G401.6 (cell line): ENCODE results near the gene NTM.

Experiments used
- FAIRE-seq: peaks from 2 replicates; lab custom pipeline; 2012; peaks lifted over from hg19 to GRCh38; lab: Jason Lieb, UNC

Gene NTM

GRCh38 chr11:132222345-132222744 lies 851.9 kb downstream of the NTM start:
- no peak for FAIRE-seq

DNA sequence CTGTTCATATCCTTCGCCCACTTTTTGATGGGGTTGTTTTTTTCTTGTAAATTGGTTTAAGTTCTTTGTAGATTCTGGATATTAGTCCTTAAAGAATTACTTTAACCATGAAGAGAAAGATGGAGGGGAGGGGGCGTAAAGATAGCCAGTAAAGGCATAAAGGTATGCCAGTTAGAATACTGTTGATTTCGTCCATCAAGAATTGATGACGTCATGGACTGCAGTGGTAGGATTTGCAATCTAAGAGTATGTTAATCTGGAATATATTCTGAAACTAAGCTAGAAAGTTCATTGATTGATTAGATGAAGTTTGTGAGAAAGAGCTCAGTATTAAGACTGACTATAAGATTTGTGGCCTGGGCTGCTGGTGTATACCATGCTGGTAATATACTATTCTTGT lies 856.1 kb downstream of the NTM start:
- FAIRE-seq = no peak

- no peak for FAIRE-seq
Measured at GRCh38 chr11:132228746-132229325, 858.4 kb downstream of the NTM start.

GRCh38 chr11:132231656-132232347 lies 861.4 kb downstream of the NTM start:
- FAIRE-seq = no peak

GRCh38 chr11:132234878-132235277 lies 864.5 kb downstream of the NTM start:
- FAIRE-seq = no peak

GRCh38 chr11:132237781-132238180 lies 867.4 kb downstream of the NTM start:
- no peak for FAIRE-seq

DNA sequence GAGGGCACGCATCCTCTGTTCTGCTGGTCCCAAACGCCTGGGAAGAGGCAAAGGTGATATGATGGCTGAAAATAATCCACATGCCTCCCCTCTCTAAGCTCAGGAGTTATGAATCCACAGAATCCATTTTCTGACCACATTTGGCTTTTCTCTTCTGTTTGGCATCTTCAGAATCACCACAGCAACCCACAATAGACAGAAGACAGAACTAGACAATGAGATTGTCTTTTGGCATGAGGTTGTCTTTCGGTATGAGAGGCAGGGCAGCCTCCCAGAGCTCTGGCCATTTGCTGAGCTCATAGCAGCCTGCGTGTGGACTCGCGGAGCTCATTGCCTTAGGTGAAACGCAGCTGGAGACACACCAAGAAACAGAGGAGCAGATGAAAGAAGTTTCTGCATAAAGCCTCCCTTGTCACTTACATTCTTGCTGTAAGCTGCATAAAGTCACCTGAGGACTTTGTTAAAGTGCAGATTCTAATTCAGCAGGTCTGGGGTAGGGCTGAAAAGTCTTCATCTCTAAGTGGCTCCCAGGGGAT lies 868.0 kb downstream of the NTM start:
- no peak for FAIRE-seq

DNA sequence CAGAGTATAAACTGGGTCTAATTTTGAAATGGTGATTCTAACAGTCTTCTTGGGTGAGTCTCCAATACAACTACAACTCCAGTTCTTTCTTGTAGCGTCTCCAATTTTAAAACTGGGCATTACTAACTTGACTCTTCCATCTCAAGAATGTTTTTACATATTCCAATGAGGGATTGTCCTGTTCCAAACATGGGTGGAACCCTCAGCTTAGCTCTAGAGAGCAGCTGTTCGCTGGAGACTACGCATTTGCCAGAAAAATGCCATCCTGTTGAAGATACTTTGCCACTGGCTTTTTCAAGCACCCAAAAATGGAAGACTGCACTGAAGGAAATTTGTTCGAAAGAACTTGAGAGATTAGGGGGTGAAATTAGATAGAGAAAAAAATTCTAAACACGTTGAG lies 870.0 kb downstream of the NTM start:
- FAIRE-seq = no peak

DNA sequence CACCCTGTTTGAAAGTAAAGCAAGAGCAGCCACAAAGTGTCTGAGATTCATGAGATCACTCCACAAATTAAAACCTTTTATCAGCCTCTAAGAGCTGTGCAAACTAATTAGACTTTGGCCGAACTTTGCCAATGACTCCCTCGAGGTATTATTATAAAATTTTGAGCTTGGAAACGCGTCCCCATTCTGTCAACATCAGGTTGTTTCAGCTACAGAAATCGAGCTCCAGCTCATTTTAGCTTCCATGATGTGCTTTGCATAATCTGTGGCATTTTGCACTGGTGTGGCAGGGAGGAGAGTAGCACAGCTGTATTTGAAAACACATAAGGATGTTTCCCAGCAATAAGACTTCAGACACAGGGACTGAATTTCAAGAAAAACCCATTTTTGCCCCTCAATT lies 872.2 kb downstream of the NTM start:
- FAIRE-seq = no peak

GRCh38 chr11:132244846-132245245 lies 874.4 kb downstream of the NTM start:
- no peak for FAIRE-seq

GRCh38 chr11:132245403-132246385 lies 875.3 kb downstream of the NTM start:
- FAIRE-seq = no peak

- no peak for FAIRE-seq
Measured at GRCh38 chr11:132248580-132248979, 878.2 kb downstream of the NTM start.

- no peak for FAIRE-seq
Measured at GRCh38 chr11:132249256-132249655, 878.8 kb downstream of the NTM start.

- FAIRE-seq = no peak
Measured at GRCh38 chr11:132251061-132251460, 880.6 kb downstream of the NTM start.

DNA sequence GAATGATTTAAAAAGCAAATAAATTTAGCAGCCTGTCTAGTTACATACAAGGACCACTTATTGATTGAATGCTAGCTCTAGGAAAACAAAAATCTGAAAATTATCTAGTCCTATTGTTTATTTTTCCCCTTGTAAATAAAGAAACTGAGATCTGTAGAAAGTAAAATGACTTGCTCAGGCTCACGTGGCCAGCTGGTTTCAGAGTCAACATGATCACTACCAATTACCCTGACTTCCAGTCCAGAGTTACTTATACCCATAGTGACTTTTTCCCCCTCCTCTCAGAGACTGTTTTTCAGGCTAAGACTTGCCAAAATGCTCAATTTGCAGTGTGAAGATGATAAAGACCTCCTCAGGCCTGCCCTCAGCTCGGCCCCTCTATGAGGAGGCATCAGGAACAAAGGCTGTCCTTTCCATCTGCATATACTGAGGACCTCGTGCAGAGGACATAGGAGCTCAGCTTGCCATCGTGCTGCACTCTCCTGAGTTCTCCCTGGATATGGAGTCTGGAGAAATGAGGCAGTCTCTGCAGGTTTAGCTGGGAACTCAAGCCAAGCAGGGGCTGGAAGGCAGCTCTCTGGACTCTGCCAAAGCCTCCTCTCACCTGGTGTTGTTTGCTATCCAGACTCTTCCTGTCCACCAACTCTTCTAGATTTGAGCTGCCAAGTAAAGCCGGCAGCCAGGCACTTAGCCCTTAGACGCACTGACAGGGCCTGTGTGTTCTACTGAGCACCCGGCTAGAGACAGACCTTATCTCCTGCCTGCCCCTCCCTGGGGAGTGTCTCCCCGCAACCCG lies 883.3 kb downstream of the NTM start:
- no peak for FAIRE-seq

GRCh38 chr11:132254906-132255305 lies 884.5 kb downstream of the NTM start:
- no peak for FAIRE-seq

- FAIRE-seq = no peak
Measured at GRCh38 chr11:132256528-132257279, 886.3 kb downstream of the NTM start.

- no peak for FAIRE-seq
Measured at GRCh38 chr11:132257871-132258270, 887.5 kb downstream of the NTM start.

DNA sequence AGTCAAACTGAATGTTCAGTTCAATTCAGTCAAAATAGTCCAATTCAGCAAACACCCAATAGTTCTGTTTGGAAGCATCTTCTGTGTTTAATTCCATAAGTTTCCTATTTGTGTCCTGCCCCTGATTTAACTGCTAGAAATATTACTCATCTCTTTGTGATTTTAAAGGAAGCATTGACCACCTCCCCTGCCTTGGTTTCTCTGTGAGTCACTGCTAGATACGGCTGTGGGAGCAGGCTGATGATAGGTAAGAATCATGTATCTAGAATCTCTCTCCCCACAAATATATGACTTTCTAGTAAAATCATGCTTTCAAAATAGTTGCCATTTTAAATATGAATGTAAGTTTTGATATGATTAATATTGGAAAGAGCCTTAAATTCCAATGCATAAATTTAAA lies 888.5 kb downstream of the NTM start:
- no peak for FAIRE-seq

- no peak for FAIRE-seq
Measured at GRCh38 chr11:132260636-132261035, 890.2 kb downstream of the NTM start.

GRCh38 chr11:132263241-132263640 lies 892.8 kb downstream of the NTM start:
- FAIRE-seq = no peak
